H9 (cell line): Measurements from ENCODE around the gene ADH1B. TPM values are rescaled to one million over a fixed set of nuclear protein-coding genes. Genes with fewer than 3 reads are reported as not detected.

Experiments
- DNase-seq: peaks from one replicate; pipeline ENCODE4 v3.0.0-alpha.2; 2017
- H2AFZ ChIP-seq: one replicate; pipeline ENCODE4 v1.6.1; 2013; ENCODE audit warnings: mild to moderate bottlenecking, low read length, control low read depth, moderate library complexity
- H2AK5ac ChIP-seq: 2 replicates; pipeline ENCODE4 v1.6.1; 2013; ENCODE audit warnings: low read length, control low read depth, mixed read lengths; ENCODE audit not compliant: insufficient read length
- H2BK120ac ChIP-seq: one replicate; pipeline ENCODE4 v1.6.1; 2013; ENCODE audit warnings: low read depth, mild to moderate bottlenecking, low read length, control low read depth, inconsistent platforms; ENCODE audit not compliant: poor library complexity, severe bottlenecking
- H2BK12ac ChIP-seq: 2 replicates; pipeline ENCODE4 v1.6.1; 2013; ENCODE audit warnings: low read length, control low read depth, mixed read lengths, low read depth; ENCODE audit not compliant: insufficient read length
- H2BK15ac ChIP-seq: 2 replicates; pipeline ENCODE4 v1.6.1; 2013; ENCODE audit warnings: low read depth, low read length, control low read depth
- H2BK20ac ChIP-seq: one replicate; pipeline ENCODE4 v1.6.1; 2013; ENCODE audit warnings: low read depth, mild to moderate bottlenecking, low read length, control low read depth, inconsistent platforms; ENCODE audit not compliant: poor library complexity, severe bottlenecking
- H2BK5ac ChIP-seq: 2 replicates; pipeline ENCODE4 v1.6.1; 2013; ENCODE audit warnings: low read length, control low read depth, mixed read lengths; ENCODE audit not compliant: insufficient read length
- H3K14ac ChIP-seq: 2 replicates; pipeline ENCODE4 v1.6.1; 2013; ENCODE audit warnings: low read length, control low read depth; ENCODE audit not compliant: insufficient read depth
- H3K18ac ChIP-seq: 2 replicates; pipeline ENCODE4 v1.6.1; 2013; ENCODE audit warnings: low read depth, mild to moderate bottlenecking, mixed read lengths, low read length, control low read depth; ENCODE audit not compliant: insufficient read length
- H3K23ac ChIP-seq: 2 replicates; pipeline ENCODE4 v1.6.1; 2013; ENCODE audit warnings: low read length, control low read depth, mixed read lengths, low read depth; ENCODE audit not compliant: insufficient read length
- H3K23me2 ChIP-seq: 2 replicates; pipeline ENCODE4 v1.6.1; 2013; ENCODE audit warnings: low read depth, mild to moderate bottlenecking, mixed read lengths, low read length, control low read depth; ENCODE audit not compliant: insufficient read length, poor library complexity, severe bottlenecking
- H3K27ac ChIP-seq: 2 replicates; pipeline ENCODE4 v1.5.1; 2013; ENCODE audit warnings: low read length, control low read depth, mixed read lengths, low read depth; ENCODE audit not compliant: insufficient read length
- H3K27me3 ChIP-seq: 2 replicates; pipeline ENCODE4 v1.6.1; 2013; ENCODE audit warnings: low read length, control low read depth, inconsistent platforms; ENCODE audit not compliant: insufficient read depth
- H3K4ac ChIP-seq: 2 replicates; pipeline ENCODE4 v1.6.1; 2013; ENCODE audit warnings: low read depth, mild to moderate bottlenecking, control low read depth, inconsistent platforms, low read length, moderate library complexity
- H3K4me1 ChIP-seq: 2 replicates; pipeline ENCODE4 v1.6.1; 2013; ENCODE audit warnings: low read length, control low read depth, inconsistent platforms; ENCODE audit not compliant: insufficient read depth
- H3K4me2 ChIP-seq: 2 replicates; pipeline ENCODE4 v1.6.1; 2013; ENCODE audit warnings: low read length, control low read depth, mixed read lengths; ENCODE audit not compliant: insufficient read length, insufficient read depth
- H3K56ac ChIP-seq: 2 replicates; pipeline ENCODE4 v1.6.1; 2013; ENCODE audit warnings: low read depth, mild to moderate bottlenecking, mixed read lengths, low read length, control low read depth; ENCODE audit not compliant: insufficient read length
- H3K79me1 ChIP-seq: 2 replicates; pipeline ENCODE4 v1.6.1; 2013; ENCODE audit warnings: low read depth, mild to moderate bottlenecking, moderate library complexity, low read length, control low read depth, inconsistent platforms; ENCODE audit not compliant: insufficient read depth, poor library complexity, severe bottlenecking
- H3K79me2 ChIP-seq: 2 replicates; pipeline ENCODE4 v1.6.1; 2013; ENCODE audit warnings: low read length, control low read depth, inconsistent platforms; ENCODE audit not compliant: insufficient read depth
- H3K9ac ChIP-seq: 2 replicates; pipeline ENCODE4 v1.6.1; 2013; ENCODE audit warnings: low read length, control low read depth, mixed read lengths; ENCODE audit not compliant: insufficient read length; ENCODE audit errors: extremely low read depth
- H3K9me3 ChIP-seq: one replicate; pipeline ENCODE4 v1.6.1; 2013; ENCODE audit warnings: low read depth, low read length, inconsistent platforms; ENCODE audit not compliant: control insufficient read depth
- H3T11ph ChIP-seq: one replicate; pipeline ENCODE4 v1.6.1; 2013; ENCODE audit warnings: mild to moderate bottlenecking, low read length, control low read depth, inconsistent platforms
- H4K20me1 ChIP-seq: one replicate; pipeline ENCODE4 v1.6.1; 2013; ENCODE audit not compliant: control insufficient read depth, insufficient read length, insufficient read depth
- H4K5ac ChIP-seq: 2 replicates; pipeline ENCODE4 v1.6.1; 2013; ENCODE audit warnings: low read depth, mild to moderate bottlenecking, mixed read lengths, low read length, control low read depth; ENCODE audit not compliant: insufficient read length
- H4K8ac ChIP-seq: replicated peaks from 2 replicates; pipeline ENCODE4 v1.6.1; 2013; ENCODE audit warnings: low read length, control low read depth, mixed read lengths, low read depth; ENCODE audit not compliant: insufficient read length
- H4K91ac ChIP-seq: 2 replicates; pipeline ENCODE4 v1.6.1; 2013; ENCODE audit warnings: low read depth, mild to moderate bottlenecking, moderate library complexity, mixed read lengths, low read length, control low read depth; ENCODE audit not compliant: insufficient read length
- H3K27ac Mint-ChIP-seq, 3 experiments: 2 replicates in 2 of 3; 3 replicates in 1 of 3; pipeline ENCODE4 v1.8.0; 2020 to 2021; ENCODE audit warnings: mixed read lengths in 3 of 3, mild to moderate bottlenecking in 1 of 3, moderate library complexity in 1 of 3
- H3K27me3 Mint-ChIP-seq: 2 replicates; pipeline ENCODE4 v1.8.0; 2021; ENCODE audit warnings: low read depth, mild to moderate bottlenecking, moderate library complexity, mixed read lengths
- H3K36me3 Mint-ChIP-seq, 3 experiments: 2 replicates in 2 of 3; 3 replicates in 1 of 3; pipeline ENCODE4 v1.8.0; 2020 to 2021; ENCODE audit warnings: low read depth in 3 of 3, mixed read lengths in 3 of 3; ENCODE audit not compliant: insufficient read depth in 1 of 3
- H3K4me1 Mint-ChIP-seq, 2 experiments: 2 replicates each; pipeline ENCODE4 v1.8.0; 2020; ENCODE audit warnings: mixed read lengths in 2 of 2
- H3K4me3 Mint-ChIP-seq, 2 experiments: 2 replicates in 1 of 2; 3 replicates in 1 of 2; pipeline ENCODE4 v1.8.0; 2020 to 2021; ENCODE audit warnings: mild to moderate bottlenecking in 2 of 2, mixed read lengths in 2 of 2, moderate library complexity in 1 of 2
- H3K9me3 Mint-ChIP-seq, 2 experiments: 2 replicates in 1 of 2; 3 replicates in 1 of 2; pipeline ENCODE4 v1.8.0; 2020; ENCODE audit warnings: mild to moderate bottlenecking in 2 of 2, mixed read lengths in 2 of 2, moderate library complexity in 1 of 2
- CTCF ChIP-seq: fragments of 200-600 bp; sonication (generic); conservative IDR thresholded peaks from 3 replicates; pipeline ENCODE4 v1.8.0; 2021; ENCODE audit warnings: antibody characterized with exemption, mild to moderate bottlenecking
- WGBS: extraction: QIAGEN DNeasy Blood & Tissue Kit; methylation state at CpG from one replicate; pipeline ENCODE4 v1.1.7; 2013; ENCODE audit warnings: missing lambda C conversion rate, low lambda C conversion rate, mixed read lengths; ENCODE audit not compliant: insufficient read length; ENCODE audit errors: extremely low coverage; 5-methylcytosine and 5-hydroxymethylcytosine counted together
- total RNA-seq: library from RNA; stranded (reverse); gene quantifications from 2 replicates; pipeline ENCODE4 v1.2.1, GENCODE V29; 2021

Gene ADH1B
- total RNA-seq, 1 experiment from 2014 or later, result not detected

GRCh38 chr4:99282731-99283130 is 38.5 kb downstream of the ADH1B start:
- no peaks in the 10 kb centered on the region for H3K23me2 ChIP-seq
- no peaks in the 10 kb centered on the region for H3K79me2 ChIP-seq
- H3K14ac ChIP-seq, result no peak overlapping the region
- H3K23ac ChIP-seq, result no peak overlapping the region
- H3K9ac ChIP-seq, result no peak overlapping the region
- no peaks in the 10 kb centered on the region for H3K4me1 ChIP-seq
- no peak overlapping the region for H2BK120ac ChIP-seq
- H3K27me3 ChIP-seq, result no peaks in the 10 kb centered on the region
- no peak overlapping the region for H3K18ac ChIP-seq
- Mint-ChIP-seq H3K4me1 (peaks cover 7 to 11% of the 10 kb centered on the region in 2 experiments), H3K9me3 (no peaks in the 10 kb centered on the region), H3K27ac (no peak overlapping the region), H3K4me3 (no peak overlapping the region), H3K27me3 (no peaks in the 10 kb centered on the region), H3K36me3 (no peaks in the 10 kb centered on the region)
- no peak for DNase-seq
- no peak overlapping the region for H2BK15ac ChIP-seq
- H2AK5ac ChIP-seq, result no peak overlapping the region
- no peak overlapping the region for H2BK12ac ChIP-seq
- H2BK5ac ChIP-seq, result no peak overlapping the region
- no peak overlapping the region for H3T11ph ChIP-seq
- no peak overlapping the region for H3K4me2 ChIP-seq
- H4K20me1 ChIP-seq, result no peaks in the 10 kb centered on the region
- no peak overlapping the region for H4K8ac ChIP-seq
- WGBS, result no CpG with 5 or more reads among the region's 2 CpGs
- no peak for TF ChIP-seq CTCF
- H3K79me1 ChIP-seq, result no peaks in the 10 kb centered on the region
- H3K4ac ChIP-seq, result no peak overlapping the region
- H2BK20ac ChIP-seq, result no peak overlapping the region
- H4K5ac ChIP-seq, result no peak overlapping the region
- no peaks in the 10 kb centered on the region for H3K9me3 ChIP-seq
- H3K56ac ChIP-seq, result no peak overlapping the region
- H2AFZ ChIP-seq, result no peak overlapping the region
- H3K27ac ChIP-seq, result no peak overlapping the region
- H4K91ac ChIP-seq, result no peak overlapping the region
